ENCODE data around the gene ZBTB1. TPM values are rescaled to one million over a fixed set of nuclear protein-coding genes. Genes with fewer than 3 reads are reported as not detected.
A peak's percentile ranks its signal among the peaks of the same experiment; 100 is the strongest.

Gene ZBTB1
- polyA plus RNA-seq = 10 to 100 TPM in 1 of 2 donors, 1 to 10 TPM in 1; 9.5 to 14.4 TPM

DNA sequence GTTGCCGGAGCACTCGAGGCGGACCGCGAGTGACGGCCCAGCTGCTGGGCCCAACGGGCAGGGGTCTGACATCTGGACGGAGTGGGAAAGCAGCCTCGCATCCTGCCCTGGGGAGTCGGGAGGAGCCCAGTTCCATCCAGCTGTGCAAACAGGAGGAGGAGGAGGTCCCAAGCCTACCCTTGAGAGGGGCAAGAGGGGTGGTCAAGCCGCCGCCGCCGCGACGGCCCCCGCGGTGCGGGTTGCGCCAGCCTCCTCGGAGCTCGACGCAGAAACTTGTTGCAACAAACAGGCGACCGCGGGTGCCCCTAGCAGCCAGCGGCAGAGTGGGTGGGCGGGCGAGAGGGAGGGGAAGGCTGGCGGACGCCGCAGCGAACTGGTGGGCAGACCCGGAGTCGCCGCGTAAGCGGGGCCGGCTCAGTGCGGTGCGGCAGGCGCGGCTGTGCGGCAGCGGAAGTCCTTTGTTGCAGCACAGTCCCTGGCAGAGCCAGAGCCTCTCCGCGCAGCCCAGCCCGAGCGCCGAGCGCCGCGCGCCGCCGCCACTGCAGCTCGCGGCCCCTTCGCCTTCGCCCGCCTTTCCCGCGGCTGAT is at the start of gene ZBTB1:
ZBTB1 (plus strand) TSS at position 461 of the 587 bp plus-strand sequence. CDS start 16,735 bp downstream, outside the sequence.
- 0% methylated on average over 56 to 63 of the region's 63 CpGs for WGBS, 2 donors
- Histone ChIP-seq H3K4me3 (ENCODE audit: low read depth in 1 of 2, low read length in 2 of 2) (peak within 1 kb of the TSS; percentile 80 to 87), H3K27me3 (ENCODE audit: control insufficient read depth in 1 of 2, insufficient read depth in 2 of 2, low read length in 2 of 2) (no peaks in the 10 kb centered on the region), H3K4me1 (ENCODE audit: control insufficient read depth in 2 of 2, insufficient read depth in 2 of 2, low read length in 1 of 2) (peaks cover 0 to 3% of the 10 kb centered on the region in 2 donors), H3K36me3 (ENCODE audit: control insufficient read depth in 2 of 2, insufficient read depth in 2 of 2, low read length in 1 of 2) (no peaks in the 10 kb centered on the region), H3K9me3 (ENCODE audit: control insufficient read depth in 2 of 2, insufficient read depth in 1 of 2, low read depth in 1 of 2, low read length in 1 of 2) (no peaks in the 10 kb centered on the region), H3K27ac (ENCODE audit: low read depth in 2 of 2, low read length in 1 of 2) (peak within 1 kb of the TSS; percentile 98 to 99)

DNA sequence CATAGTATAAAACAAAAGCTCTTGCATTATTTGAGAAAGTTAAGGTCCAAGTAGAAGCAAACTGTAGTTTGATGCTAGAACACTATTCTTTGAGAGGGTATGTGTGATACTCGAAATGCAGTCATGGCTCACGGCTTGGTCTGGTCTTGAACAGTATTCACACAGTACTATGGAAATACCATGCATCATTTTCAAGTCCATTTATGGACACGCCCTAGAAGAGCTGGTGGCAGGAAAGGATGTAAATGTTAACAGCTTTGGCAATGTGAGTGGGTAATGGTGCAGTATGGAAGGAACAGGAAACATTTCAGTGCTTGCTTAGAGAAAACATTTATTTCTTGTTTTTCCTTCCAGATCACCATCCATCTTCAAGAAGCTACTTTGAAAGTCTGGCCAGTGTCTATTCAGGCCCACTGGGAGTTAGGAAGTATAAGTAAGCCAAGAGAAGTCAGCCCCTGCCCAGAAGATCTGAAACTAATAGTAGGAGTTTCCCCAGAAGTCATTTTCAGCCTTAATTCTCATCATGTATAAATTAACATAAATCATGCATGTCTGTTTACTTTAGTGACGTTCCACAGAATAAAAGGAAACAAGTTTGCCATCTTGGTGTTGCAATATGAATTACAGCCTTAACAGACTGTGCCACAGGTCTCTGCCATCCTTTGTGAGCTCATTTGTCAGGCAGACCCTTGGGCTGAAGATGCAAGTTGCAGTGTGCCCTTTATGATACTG is 45.0 kb upstream of the ZBTB1 start:
- H3K27me3 ChIP-seq (ENCODE audit: control insufficient read depth in 1 of 2, insufficient read depth in 2 of 2, low read length in 2 of 2) = no peaks in the 10 kb centered on the region
- 75 to 77% methylated on average over 4 of the region's 4 CpGs for WGBS, 2 donors
- H3K9me3 ChIP-seq (ENCODE audit: control insufficient read depth in 2 of 2, insufficient read depth in 1 of 2, low read depth in 1 of 2, low read length in 1 of 2) = no peaks in the 10 kb centered on the region
- H3K4me1 ChIP-seq (ENCODE audit: control insufficient read depth in 2 of 2, insufficient read depth in 2 of 2, low read length in 1 of 2) = no peaks in the 10 kb centered on the region
- no peak overlapping the region for H3K4me3 ChIP-seq (ENCODE audit: low read depth in 1 of 2, low read length in 2 of 2)
- H3K27ac ChIP-seq (ENCODE audit: low read depth in 2 of 2, low read length in 1 of 2) = no peak overlapping the region
- peaks cover 0 to 2% of the 10 kb centered on the region in 2 donors for H3K36me3 ChIP-seq (ENCODE audit: control insufficient read depth in 2 of 2, insufficient read depth in 2 of 2, low read length in 1 of 2)

GRCh38 chr14:64461221-64461620 is 43.3 kb upstream of the ZBTB1 start:
- H3K4me3 ChIP-seq (ENCODE audit: low read depth in 1 of 2, low read length in 2 of 2) = no peak overlapping the region
- no peaks in the 10 kb centered on the region for H3K9me3 ChIP-seq (ENCODE audit: control insufficient read depth in 2 of 2, insufficient read depth in 1 of 2, low read depth in 1 of 2, low read length in 1 of 2)
- 86 to 87% methylated on average over 3 of the region's 3 CpGs for WGBS, 2 donors
- H3K27me3 ChIP-seq (ENCODE audit: control insufficient read depth in 1 of 2, insufficient read depth in 2 of 2, low read length in 2 of 2) = no peaks in the 10 kb centered on the region
- H3K36me3 ChIP-seq (ENCODE audit: control insufficient read depth in 2 of 2, insufficient read depth in 2 of 2, low read length in 1 of 2) = no peaks in the 10 kb centered on the region
- H3K4me1 ChIP-seq (ENCODE audit: control insufficient read depth in 2 of 2, insufficient read depth in 2 of 2, low read length in 1 of 2) = no peaks in the 10 kb centered on the region
- no peak overlapping the region for H3K27ac ChIP-seq (ENCODE audit: low read depth in 2 of 2, low read length in 1 of 2)

DNA sequence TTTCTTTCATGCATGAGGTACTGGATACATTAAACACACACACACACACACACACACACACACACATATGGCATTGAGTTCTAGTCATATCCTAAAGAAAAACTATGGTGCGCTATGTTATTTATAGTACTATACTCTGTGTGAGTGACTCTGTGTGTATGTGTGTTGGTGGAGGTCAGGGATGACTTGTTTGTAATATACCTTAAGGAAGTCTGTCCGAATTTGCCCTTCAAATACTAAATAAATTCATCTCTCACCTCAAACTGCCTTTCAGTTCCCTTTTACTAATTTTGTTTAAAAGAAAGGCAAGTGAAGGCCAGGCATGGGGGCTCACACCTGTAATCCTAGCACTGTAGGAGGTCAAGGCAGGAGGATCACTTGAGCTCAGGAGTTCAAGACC is 41.4 kb upstream of the ZBTB1 start:
- no peaks in the 10 kb centered on the region for H3K9me3 ChIP-seq (ENCODE audit: control insufficient read depth in 2 of 2, insufficient read depth in 1 of 2, low read depth in 1 of 2, low read length in 1 of 2)
- H3K27me3 ChIP-seq (ENCODE audit: control insufficient read depth in 1 of 2, insufficient read depth in 2 of 2, low read length in 2 of 2) = no peaks in the 10 kb centered on the region
- 85 to 93% methylated on average over 2 of the region's 2 CpGs for WGBS, 2 donors

DNA sequence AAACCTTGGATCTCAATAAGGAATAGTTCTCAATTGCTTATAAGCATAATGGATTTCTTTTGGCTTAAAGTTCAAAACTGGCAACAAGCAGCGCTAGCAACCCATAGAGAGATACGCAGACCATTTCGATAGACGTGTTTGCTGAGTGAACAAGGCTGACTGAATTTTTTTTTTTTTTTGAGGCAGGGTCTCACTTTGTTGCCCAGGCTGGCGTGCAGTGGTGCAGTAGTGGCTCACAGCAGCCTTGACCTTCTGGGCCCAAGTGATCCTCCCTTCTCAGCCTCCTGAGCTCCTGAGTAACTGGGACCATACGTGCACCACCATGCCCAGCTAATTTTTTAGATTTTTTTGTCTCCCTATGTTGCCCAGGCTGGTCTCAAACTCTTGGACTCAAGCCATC is 40.7 kb upstream of the ZBTB1 start:
- H3K4me3 ChIP-seq (ENCODE audit: low read depth in 1 of 2, low read length in 2 of 2) = no peak overlapping the region
- no peaks in the 10 kb centered on the region for H3K36me3 ChIP-seq (ENCODE audit: control insufficient read depth in 2 of 2, insufficient read depth in 2 of 2, low read length in 1 of 2)
- H3K4me1 ChIP-seq (ENCODE audit: control insufficient read depth in 2 of 2, insufficient read depth in 2 of 2, low read length in 1 of 2) = no peaks in the 10 kb centered on the region
- H3K9me3 ChIP-seq (ENCODE audit: control insufficient read depth in 2 of 2, insufficient read depth in 1 of 2, low read depth in 1 of 2, low read length in 1 of 2) = no peaks in the 10 kb centered on the region
- H3K27me3 ChIP-seq (ENCODE audit: control insufficient read depth in 1 of 2, insufficient read depth in 2 of 2, low read length in 2 of 2) = no peaks in the 10 kb centered on the region
- 93% methylated on average over 6 of the region's 6 CpGs for WGBS, 2 donors
- H3K27ac ChIP-seq (ENCODE audit: low read depth in 2 of 2, low read length in 1 of 2) = no peak overlapping the region

More for the DNA sequence above, 41.4 kb upstream of the ZBTB1 start:
- H3K4me3 ChIP-seq (ENCODE audit: low read depth in 1 of 2, low read length in 2 of 2) = no peak overlapping the region
- H3K4me1 ChIP-seq (ENCODE audit: control insufficient read depth in 2 of 2, insufficient read depth in 2 of 2, low read length in 1 of 2) = no peaks in the 10 kb centered on the region
- no peaks in the 10 kb centered on the region for H3K36me3 ChIP-seq (ENCODE audit: control insufficient read depth in 2 of 2, insufficient read depth in 2 of 2, low read length in 1 of 2)
- no peak overlapping the region for H3K27ac ChIP-seq (ENCODE audit: low read depth in 2 of 2, low read length in 1 of 2)

DNA sequence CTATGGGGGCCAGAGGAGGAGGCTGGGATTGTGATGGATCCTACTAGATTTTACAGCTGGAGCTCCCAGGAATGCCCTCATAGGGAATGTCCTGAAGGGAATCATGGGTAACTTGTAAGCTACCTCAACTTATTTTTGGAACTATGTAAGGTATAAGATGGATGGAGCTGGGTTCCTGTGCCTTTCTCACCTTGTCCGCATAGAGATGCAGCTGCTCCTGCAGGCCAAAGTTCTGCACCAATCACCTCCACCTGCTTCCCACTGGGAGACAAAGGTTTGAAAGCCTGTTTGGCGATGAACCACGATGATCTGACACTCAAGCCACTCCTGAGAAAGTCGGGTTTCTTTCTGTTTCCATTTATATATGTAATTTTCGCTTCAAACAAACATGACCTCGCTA is 39.9 kb upstream of the ZBTB1 start:
- WGBS, 2 donors = 13 to 18% methylated on average over 6 of the region's 6 CpGs
- H3K4me3 ChIP-seq (ENCODE audit: low read depth in 1 of 2, low read length in 2 of 2) = peak overlapping the region in 1 of 2 donors; percentile 72
- H3K9me3 ChIP-seq (ENCODE audit: control insufficient read depth in 2 of 2, insufficient read depth in 1 of 2, low read depth in 1 of 2, low read length in 1 of 2) = no peaks in the 10 kb centered on the region
- no peak overlapping the region for H3K27ac ChIP-seq (ENCODE audit: low read depth in 2 of 2, low read length in 1 of 2)
- no peaks in the 10 kb centered on the region for H3K36me3 ChIP-seq (ENCODE audit: control insufficient read depth in 2 of 2, insufficient read depth in 2 of 2, low read length in 1 of 2)
- no peaks in the 10 kb centered on the region for H3K4me1 ChIP-seq (ENCODE audit: control insufficient read depth in 2 of 2, insufficient read depth in 2 of 2, low read length in 1 of 2)
- H3K27me3 ChIP-seq (ENCODE audit: control insufficient read depth in 1 of 2, insufficient read depth in 2 of 2, low read length in 2 of 2) = no peaks in the 10 kb centered on the region

DNA sequence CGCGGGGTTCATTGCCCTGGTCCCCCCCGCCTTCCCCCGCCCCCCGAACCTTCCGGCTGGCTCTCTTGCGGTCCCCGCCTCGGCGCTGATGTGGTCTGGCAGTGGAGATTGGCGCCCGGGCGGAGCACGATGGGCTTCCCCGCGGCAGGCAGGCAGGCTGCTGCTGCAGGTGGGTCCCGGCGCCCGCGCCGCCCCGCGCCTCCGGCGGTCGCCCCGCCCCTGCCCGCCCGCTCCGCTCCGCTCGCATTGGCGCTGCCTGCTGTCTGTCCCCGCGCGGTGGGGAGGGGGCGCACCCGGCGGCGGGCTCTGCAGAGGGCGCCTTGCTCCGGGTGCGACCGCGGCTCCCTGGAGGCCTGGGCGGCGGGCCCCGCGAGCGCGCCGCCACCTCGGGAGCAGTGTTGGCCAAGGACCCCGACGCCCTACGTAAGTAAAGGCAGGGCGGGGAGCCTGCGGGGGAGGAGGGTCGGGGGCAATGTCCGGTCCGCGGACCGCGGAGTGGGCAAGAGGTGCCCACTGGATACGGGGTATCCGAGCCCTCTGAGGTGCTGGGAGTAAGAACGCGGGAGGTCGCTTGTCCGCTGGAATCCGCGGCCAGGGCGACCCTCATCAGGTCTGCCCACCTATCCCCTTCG is 39.3 kb upstream of the ZBTB1 start, which contains the start of gene AKAP5:
AKAP5 (plus strand) TSS at position 309 of the 632 bp plus-strand sequence. CDS start 2,896 bp downstream, outside the sequence.
- H3K4me3 ChIP-seq (ENCODE audit: low read depth in 1 of 2, low read length in 2 of 2) = peak within 1 kb of the TSS; percentile 57 to 72
- H3K9me3 ChIP-seq (ENCODE audit: control insufficient read depth in 2 of 2, insufficient read depth in 1 of 2, low read depth in 1 of 2, low read length in 1 of 2) = no peaks in the 10 kb centered on the region
- H3K36me3 ChIP-seq (ENCODE audit: control insufficient read depth in 2 of 2, insufficient read depth in 2 of 2, low read length in 1 of 2) = no peaks in the 10 kb centered on the region
- 1% methylated on average over 34 to 74 of the region's 74 CpGs for WGBS, 2 donors
- no peaks in the 10 kb centered on the region for H3K4me1 ChIP-seq (ENCODE audit: control insufficient read depth in 2 of 2, insufficient read depth in 2 of 2, low read length in 1 of 2)
- no peaks in the 10 kb centered on the region for H3K27me3 ChIP-seq (ENCODE audit: control insufficient read depth in 1 of 2, insufficient read depth in 2 of 2, low read length in 2 of 2)
- H3K27ac ChIP-seq (ENCODE audit: low read depth in 2 of 2, low read length in 1 of 2) = peak within 1 kb of the TSS in 1 of 2 donors; percentile 45

- peak overlapping the region; percentile 57 to 72 for H3K4me3 ChIP-seq (ENCODE audit: low read depth in 1 of 2, low read length in 2 of 2)
- 9 to 11% methylated on average over 15 of the region's 15 CpGs for WGBS, 2 donors
Observed at GRCh38 chr14:64465831-64466554, 38.6 kb upstream of the ZBTB1 start.

DNA sequence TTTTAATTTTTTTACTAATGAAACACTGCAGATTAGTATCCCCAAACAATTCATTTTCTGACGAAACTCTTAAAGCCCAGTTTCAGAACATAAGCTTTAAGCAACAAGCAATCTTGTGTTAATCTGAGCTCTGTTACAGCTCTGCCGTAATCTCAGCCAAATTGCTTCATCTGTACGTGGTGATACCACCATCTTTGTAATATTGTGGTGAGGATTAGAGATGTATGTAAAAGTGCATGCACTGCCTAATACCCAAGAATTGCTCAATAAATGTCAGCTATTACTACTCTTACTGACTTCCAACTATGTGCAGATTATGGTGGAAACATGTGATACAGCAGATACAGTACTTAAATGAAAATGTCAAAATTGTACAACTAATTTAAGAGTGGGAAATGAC is 37.5 kb upstream of the ZBTB1 start:
- H3K36me3 ChIP-seq (ENCODE audit: control insufficient read depth in 2 of 2, insufficient read depth in 2 of 2, low read length in 1 of 2) = no peaks in the 10 kb centered on the region
- H3K27ac ChIP-seq (ENCODE audit: low read depth in 2 of 2, low read length in 1 of 2) = no peak overlapping the region
- H3K4me1 ChIP-seq (ENCODE audit: control insufficient read depth in 2 of 2, insufficient read depth in 2 of 2, low read length in 1 of 2) = no peaks in the 10 kb centered on the region
- 76 to 81% methylated on average over 3 of the region's 3 CpGs for WGBS, 2 donors
- no peaks in the 10 kb centered on the region for H3K27me3 ChIP-seq (ENCODE audit: control insufficient read depth in 1 of 2, insufficient read depth in 2 of 2, low read length in 2 of 2)
- no peak overlapping the region for H3K4me3 ChIP-seq (ENCODE audit: low read depth in 1 of 2, low read length in 2 of 2)
- H3K9me3 ChIP-seq (ENCODE audit: control insufficient read depth in 2 of 2, insufficient read depth in 1 of 2, low read depth in 1 of 2, low read length in 1 of 2) = no peaks in the 10 kb centered on the region

More at GRCh38 chr14:64465831-64466554, 38.6 kb upstream of the ZBTB1 start:
- Histone ChIP-seq H3K36me3 (ENCODE audit: control insufficient read depth in 2 of 2, insufficient read depth in 2 of 2, low read length in 1 of 2) (no peaks in the 10 kb centered on the region), H3K4me1 (ENCODE audit: control insufficient read depth in 2 of 2, insufficient read depth in 2 of 2, low read length in 1 of 2) (no peaks in the 10 kb centered on the region), H3K27me3 (ENCODE audit: control insufficient read depth in 1 of 2, insufficient read depth in 2 of 2, low read length in 2 of 2) (no peaks in the 10 kb centered on the region), H3K27ac (ENCODE audit: low read depth in 2 of 2, low read length in 1 of 2) (peak overlapping the region in 1 of 2 donors; percentile 45), H3K9me3 (ENCODE audit: control insufficient read depth in 2 of 2, insufficient read depth in 1 of 2, low read depth in 1 of 2, low read length in 1 of 2) (no peaks in the 10 kb centered on the region)
